Measurements from ENCODE around the gene KDM8.
A peak's percentile ranks its signal among the peaks of the same experiment; 100 is the strongest.

Gene KDM8

DNA sequence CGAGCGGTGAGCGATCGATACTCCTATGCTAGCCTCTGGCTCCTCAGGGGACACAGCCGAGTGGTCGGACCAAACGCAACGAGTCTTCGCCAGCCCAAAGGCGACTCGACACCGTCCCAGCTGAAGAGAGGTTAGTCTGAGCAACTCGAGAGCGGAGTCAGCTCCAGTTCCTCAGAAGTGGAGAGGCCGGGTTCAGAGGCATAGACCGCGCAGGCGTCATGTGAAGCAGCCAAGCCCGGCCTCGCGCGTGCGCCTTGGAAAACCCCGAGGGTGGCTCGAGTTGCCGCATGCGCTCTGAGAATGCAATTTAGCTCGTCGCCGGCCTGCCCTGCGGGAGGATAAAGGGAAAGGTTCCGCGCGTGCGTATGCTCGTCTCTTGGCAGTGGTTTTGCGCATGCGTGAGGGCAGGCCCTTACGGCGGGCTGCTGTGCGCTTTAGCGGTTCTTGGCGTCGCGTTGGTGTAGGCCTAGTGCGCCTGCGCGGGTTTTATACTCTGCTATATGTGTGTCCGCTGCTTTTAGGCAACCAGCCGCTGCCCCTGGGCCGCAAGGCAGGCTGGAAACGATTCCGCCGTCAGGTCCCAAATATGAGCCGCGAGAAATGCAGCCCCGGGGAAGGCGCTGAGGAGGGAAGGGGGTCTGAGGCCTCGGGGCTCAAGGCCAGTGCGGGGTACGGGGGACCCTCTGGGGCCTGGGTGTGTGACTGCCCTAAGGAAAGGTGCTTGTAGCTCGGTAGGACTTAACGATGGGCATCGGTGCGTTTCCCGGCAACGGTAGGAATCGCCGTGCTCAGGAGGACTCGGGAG lies at the start of gene KDM8:
Gene KDM8 (plus strand): TSS at position 20 of the 805 bp plus-strand sequence. CDS start 6,598 bp downstream, outside the sequence.
- DNase-seq, result peak; percentile 100

DNA sequence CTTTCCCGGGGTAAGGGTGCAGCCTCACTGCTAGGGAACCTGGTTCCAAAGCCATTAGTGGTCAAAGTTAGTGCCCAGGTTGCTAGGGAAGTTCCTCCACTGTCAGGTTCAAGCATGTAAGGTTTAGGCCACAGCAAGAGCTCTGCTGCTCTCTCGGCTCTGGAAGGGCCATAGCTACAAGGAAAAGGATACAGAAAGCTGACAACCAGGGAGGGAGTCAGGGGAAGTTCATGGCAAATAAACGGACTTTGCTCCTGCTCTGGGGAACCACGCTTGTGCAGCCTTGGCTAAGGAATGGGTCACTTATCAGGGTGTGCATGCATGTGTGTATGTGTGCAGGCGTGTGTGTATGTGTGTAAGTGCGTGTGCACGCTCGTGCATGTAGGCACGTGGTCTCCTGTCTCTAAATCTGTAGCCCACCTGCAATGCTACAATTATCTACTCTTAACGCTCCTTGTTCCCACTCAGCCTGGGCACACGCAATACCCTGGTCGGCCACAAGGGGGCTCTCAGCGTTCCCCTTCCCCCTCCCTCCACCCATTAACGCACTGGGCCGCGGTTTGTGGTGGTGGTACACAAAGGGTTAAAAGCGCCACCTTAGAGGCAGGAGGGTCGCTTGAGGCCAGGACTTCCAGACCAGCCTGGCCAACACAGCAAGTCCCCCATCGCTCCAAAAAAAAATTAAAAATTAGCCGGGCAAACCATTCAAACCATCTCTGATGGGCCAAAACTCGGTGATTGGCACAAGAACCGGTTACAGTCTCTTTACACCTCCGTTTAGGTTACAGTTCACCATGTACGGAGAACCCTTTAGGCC lies 48.4 kb upstream of the KDM8 start:
- DNase-seq, result peak; percentile 8 to 47

DNA sequence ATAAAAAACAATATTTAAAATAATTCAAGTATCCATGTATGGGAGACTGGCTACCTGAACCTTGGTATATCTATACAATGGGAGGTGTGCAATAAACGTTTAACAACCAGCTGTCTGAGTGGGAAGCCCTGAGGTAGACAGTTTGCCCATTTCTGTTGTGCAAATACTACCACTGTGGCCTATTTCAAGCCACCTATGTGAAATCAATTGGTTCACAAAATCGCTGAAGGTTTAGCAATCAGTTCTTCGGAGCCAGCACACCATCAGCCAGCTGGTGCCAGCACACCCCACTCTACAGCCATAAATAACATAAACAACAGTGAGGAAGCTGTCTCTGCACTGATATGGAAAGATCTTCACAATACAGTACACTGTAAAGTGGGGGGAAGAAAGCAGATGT lies 46.7 kb upstream of the KDM8 start:
- no peak for DNase-seq

DNA sequence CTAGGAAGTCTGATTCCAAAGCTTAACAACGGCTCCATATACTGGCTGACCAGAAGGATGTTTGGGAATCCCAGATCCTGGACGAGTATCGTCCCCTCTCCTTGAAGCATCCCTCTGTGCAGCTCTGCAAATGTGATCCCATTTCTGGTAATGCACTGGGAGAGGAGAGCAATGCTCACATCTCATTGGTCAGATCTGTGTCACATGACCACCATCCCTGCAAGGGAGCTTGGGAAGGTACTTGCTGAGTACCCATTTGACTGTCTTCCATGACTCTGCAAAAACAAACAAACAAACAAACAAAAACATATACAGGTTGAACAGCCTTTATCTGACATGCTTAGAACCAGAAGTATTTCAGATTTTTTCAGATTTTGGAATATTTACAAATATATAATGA lies 41.9 kb upstream of the KDM8 start:
- no peak for DNase-seq

DNA sequence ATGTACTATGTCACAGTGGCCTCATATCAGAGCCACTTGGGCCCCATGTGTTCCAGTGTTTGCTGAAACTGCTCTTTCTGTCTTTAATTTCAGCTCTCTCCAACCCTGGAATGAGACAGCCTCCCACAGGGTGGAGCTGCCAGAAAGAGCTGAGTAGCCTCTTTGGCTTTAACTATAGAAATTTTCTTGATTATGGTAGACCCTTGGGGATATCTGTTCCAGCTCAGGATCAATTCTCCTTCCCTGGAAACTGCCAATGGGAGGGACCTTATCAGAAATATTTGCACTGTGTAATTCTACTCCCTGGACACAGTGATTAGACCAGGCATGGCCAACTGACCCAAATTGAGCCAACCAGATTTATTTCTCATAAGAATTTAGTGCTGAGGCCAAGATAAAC lies 39.0 kb upstream of the KDM8 start:
- no peak for DNase-seq

GRCh38 chr16:27165576-27165975 lies 37.8 kb upstream of the KDM8 start:
- DNase-seq, result no peak

DNA sequence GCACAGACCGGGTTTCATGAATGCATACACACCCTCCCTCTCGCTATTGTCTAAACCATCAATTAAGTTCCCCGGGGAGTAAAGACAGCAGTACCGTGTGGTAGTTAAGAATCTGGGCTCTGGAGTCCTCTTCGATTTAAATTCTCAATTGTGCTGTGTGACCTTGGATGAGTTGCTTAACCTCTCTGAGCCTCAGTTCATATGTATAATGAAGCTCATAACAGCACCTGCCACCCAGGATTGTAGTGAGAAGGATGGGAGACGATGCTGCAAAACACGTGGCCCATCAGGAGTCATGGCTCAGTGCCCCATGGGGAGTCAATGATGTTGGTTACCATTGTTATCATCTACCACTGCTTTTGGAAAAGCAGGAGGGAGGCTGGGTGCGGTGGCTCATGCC lies 34.5 kb upstream of the KDM8 start:
- DNase-seq, result no peak

DNA sequence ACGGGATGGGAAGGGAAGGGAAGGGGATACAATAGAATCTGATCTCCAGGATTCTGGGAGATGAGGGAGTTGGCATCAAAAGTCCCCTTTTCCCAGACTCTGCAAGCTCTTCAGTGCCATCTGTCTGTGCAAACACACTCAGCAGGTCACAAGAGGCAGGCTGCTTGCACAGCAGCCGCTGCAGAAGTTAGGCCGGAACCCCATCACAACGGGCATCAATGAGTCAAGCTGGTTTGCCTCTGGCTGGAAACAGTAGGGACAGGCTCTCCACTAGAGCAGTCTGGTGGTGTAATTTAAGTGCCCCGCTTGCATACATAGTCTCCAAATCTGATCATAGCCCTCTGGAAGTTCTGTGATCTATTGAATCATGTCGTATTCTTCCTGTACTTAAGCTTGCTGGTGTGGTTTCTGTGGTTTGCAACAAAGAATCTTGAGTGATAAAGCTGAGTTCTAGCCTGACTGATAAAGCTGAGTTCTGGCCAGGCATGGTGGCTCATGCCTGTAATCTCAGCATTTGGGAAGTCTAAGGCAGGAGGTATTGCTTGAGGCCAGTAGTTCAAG lies 33.7 kb upstream of the KDM8 start:
- DNase-seq, result peak; percentile 68 to 85

GRCh38 chr16:27171584-27171983 lies 31.7 kb upstream of the KDM8 start:
- no peak for DNase-seq

- peak; percentile 77 to 89 for DNase-seq
These were observed 29.3 kb upstream of the KDM8 start for GRCh38 chr16:27174007-27174406.

DNA sequence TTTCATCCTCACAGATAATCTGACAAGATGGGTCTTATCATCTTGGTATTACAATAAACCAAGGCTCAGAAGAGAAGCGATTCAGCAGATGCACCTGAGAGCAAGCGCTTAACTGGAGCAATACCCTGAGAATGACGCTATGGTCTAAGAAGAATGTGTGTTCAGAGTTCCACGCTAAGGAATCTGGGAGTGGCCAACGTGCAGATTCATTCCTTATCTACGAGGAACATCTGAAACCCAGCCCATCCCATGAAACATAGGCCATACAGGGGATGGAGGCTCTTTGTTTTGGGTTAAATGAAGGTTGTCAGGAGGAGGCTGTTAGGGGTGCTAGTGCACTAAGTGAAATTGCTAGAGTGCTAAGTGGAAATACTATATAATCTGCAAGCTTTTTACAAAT lies 28.5 kb upstream of the KDM8 start:
- no peak for DNase-seq

- DNase-seq, result no peak
These were observed 27.4 kb upstream of the KDM8 start for GRCh38 chr16:27175888-27176287.

- no peak for DNase-seq
These were observed 26.1 kb upstream of the KDM8 start for GRCh38 chr16:27177031-27177774.

GRCh38 chr16:27179500-27180072 lies 23.7 kb upstream of the KDM8 start:
- DNase-seq, result peak; percentile 20 to 72

DNA sequence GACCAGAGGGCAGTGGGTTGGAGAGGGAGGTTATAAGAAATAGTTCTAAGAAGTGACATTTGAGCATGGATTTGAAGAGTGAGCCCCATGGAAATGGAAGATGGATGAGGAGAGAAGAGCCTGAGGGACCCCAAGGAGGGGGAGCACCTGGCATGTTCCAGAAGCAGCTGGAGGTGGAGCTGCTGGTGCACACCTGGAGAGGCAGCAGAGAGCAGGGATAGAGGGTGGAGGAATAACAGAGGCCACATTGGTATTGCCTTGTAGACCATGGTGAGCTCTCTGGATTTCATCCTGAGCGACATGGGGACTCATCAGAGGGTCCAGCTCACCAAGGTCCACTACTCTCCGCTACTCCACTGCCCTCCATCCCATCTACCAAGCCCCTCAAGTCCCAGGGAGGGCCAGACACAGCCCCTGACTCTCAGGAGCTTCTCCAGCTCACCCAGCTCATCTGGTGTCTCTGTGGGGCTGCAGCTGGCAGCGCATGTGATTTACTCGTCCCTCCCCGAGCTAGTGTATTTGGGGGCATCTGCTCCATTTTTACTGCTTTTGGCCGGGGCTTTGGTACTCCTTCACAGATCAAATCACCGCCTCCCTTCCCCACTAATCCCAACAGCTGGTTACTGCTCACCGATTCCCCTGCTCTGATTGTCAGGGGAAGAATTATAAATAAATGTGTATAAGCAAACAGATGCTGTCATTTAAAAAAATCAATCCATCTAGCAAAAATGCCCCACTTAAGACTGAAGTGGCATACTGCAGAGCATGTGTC lies 22.1 kb upstream of the KDM8 start:
- DNase-seq, result peak; percentile 94 to 97

DNA sequence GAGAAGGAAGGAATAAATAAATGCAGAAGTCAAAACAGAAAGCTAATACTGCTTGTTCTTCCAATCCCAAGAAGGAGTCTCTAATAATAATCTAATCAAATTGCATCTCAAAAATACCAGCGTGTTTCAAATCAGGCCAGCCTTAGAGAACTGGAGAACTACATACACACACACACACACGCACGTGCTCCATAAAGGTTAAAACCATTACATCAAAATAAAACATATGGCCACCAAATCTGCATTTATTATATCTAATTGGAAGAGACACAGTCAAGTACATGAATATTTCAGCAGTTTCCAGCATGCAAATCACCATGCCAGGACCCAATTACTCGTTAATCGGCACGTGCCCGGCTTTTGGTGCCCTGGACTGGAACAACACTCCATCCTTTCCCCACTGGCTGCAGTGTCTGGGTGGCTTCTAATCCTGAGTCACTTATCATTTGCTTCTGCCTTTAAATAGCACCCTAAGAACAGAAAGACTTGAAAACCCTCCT lies 20.4 kb upstream of the KDM8 start:
- DNase-seq, result peak; percentile 17 to 59

DNA sequence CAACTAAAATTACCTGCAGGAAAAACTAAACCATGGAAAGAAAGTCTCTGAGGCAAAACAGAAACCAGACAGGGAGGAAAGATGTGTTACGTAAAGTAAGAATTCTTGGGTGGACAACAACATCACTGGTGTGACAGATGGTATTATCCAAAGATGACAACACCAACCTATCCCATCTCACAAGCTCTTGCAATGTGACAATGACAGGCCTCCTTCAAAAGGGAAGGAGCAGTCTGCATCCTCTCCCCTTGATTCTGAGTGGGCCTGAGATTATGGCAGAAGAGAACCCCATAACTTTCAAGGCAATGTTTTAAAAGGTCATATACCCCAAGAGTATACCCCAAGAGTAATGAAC lies 17.6 kb upstream of the KDM8 start:
- peak in 1 of 2 experiments; percentile 18 for DNase-seq

DNA sequence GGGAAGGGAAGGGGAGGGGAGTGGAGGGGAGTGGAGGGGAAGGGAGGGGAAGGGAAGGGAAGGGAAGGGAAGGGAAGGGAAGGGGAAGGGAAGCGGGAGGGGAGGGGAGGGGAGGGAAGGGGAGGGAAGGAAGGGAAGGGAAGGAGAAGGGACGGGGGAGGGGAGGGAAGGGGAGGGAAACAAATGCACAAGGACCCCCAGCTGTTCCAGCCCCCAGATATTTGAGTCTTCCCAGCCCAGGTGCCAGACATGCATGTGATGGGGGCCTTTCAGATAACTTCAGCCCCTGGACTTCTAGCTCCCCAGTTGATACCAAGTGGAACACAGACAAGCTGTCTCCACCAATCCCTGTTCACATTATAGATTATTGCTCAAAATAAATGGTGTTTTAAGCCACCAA lies 14.7 kb upstream of the KDM8 start:
- no peak for DNase-seq

DNA sequence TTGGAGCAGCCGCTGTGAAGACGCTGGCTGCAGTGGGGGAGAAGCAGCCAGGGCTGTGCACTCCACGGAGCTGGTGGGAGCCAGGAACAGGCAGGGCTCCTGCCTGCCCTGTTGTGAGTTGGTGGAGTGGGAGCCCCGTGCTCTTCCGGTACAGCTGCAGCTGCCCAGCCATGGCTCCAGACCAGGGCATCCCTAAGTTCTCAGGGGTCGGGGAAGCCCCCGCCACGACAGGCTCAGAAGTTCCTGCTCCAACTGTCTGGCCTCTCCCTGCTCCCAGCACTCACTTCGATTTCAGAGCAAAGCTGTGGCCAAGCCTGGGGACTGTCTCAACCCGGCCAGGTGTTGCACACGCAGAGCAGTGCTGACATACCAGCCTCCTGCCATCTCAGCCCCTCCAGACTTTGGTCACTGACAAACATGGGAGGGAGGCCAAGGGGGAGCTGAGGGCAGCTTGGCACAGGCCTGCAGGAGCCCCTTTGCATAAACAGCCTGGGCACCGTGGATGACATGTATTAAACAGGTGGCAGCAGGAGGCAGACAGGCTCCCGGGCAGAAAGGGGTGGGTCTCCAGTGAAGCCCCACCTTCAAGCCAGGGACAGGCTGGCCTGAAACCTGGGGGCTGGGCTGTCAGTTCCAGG lies 13.9 kb upstream of the KDM8 start:
- peak; percentile 37 to 64 for DNase-seq

DNA sequence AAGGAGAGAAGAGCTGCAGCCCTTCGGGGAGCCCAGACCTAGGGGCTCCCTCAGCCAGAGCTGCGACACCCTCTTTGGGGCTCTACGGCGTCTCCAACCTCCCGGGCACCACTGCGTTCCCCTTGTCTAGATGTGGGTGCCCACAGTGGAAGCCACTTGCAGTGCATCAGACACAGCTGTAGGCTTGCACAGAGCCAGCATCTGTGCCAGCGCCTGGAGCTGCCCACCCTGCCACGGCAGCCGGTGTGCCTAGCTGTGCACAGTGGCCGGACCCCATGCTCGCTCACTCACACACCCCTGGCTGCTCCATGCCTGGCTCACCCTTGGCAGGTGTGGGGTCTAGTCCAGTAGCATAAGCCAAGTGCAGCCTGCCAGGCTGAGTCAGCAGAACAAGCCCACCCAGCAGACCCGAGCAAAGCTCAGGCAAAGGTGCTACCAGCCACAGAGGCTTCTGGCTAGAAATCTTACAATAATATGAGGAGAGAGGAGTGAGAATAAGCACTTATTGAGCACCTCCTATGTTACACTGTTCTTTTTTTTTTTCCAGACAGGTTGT lies 12.9 kb upstream of the KDM8 start:
- DNase-seq, result no peak

DNA sequence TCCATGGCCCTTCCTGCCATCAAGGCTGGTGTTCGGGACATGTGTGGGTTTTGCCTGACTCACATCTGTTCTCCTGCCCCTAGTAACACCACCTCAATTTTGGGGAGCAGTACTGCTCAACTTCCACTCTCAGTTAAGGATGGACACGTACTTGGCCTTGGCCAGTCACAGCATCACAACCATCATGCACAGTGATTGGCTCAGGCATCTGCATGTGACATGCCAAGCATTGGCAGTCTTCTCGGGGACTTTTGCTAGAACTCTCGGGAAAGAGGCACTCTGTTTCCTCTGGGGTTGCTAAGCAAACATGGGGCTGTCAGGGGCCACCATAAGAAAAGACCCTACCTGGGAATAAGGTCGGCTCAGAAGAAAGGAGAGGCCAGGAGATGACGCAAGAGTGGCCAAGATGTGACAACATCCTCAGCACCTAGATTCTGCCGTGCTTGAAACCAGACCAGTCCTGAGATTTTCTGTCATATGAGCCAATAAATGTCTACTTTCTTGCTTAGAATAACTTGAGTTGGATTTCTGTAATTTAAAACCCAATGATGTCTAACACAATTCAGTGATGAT lies 11.9 kb upstream of the KDM8 start:
- no peak for DNase-seq
